Gastroesophageal sphincter (tissue), 3 donors: ENCODE results near the gene SLC17A9.

ENCODE experiments used
- CTCF ChIP-seq, 4 experiments: fragments of 200-600 bp in 2 of 4; fragments of 450-650 bp in 2 of 4; sonication (generic) in 1 of 4; IDR thresholded peaks; one replicate each; pipeline ENCODE4 v1.5.1; 2017 to 2019; ENCODE audit warnings: antibody characterized with exemption in 4 of 4, mild to moderate bottlenecking in 2 of 4, moderate library complexity in 2 of 4
- EP300 ChIP-seq: sonication (generic); formaldehyde crosslinking; IDR thresholded peaks from one replicate; pipeline ENCODE4 v1.6.1; 2017; ENCODE audit warnings: antibody characterized with exemption, mild to moderate bottlenecking
- POLR2AphosphoS5 ChIP-seq: sonication (generic); formaldehyde crosslinking; IDR thresholded peaks from one replicate; pipeline ENCODE4 v1.6.1; 2017; ENCODE audit warnings: antibody characterized with exemption

GRCh38 chr20:62989201-62989601 lies 36.7 kb downstream of the SLC17A9 start:
- TF ChIP-seq CTCF (IDR thresholded peaks at IDR 0.05) (no peak), POLR2AphosphoS5 (no peak), EP300 (no peak)
